ENCODE measurements around the gene UROC1.
"Not testable (repeated sequence)": the region's sequence is repeated elsewhere in the genome, so short reads cannot be mapped to it uniquely, and the experiment has no call there.

UROC1 gene

GRCh38 chr3:126546549-126547239 lies 29.1 kb upstream of the UROC1 start:
- DNase-seq (ENCODE audit: low read depth in 2 of 2) = no peak

- no peak for DNase-seq (ENCODE audit: low read depth in 2 of 2)
These were observed 28.4 kb upstream of the UROC1 start for GRCh38 chr3:126546013-126546412.

- no peak for DNase-seq (ENCODE audit: low read depth in 2 of 2)
These were observed 28.0 kb upstream of the UROC1 start for GRCh38 chr3:126545544-126545943.

- no peak for DNase-seq (ENCODE audit: low read depth in 2 of 2)
These were observed 27.2 kb upstream of the UROC1 start for GRCh38 chr3:126544596-126545281.

GRCh38 chr3:126543457-126544061 lies 26.0 kb upstream of the UROC1 start:
- no peak for DNase-seq (ENCODE audit: low read depth in 2 of 2)

GRCh38 chr3:126542340-126543241 lies 25.0 kb upstream of the UROC1 start:
- no peak for DNase-seq (ENCODE audit: low read depth in 2 of 2)

- DNase-seq (ENCODE audit: low read depth in 2 of 2) = no peak
These were observed 24.2 kb upstream of the UROC1 start for GRCh38 chr3:126541628-126542339.

- no peak for DNase-seq (ENCODE audit: low read depth in 2 of 2)
These were observed 23.5 kb upstream of the UROC1 start for GRCh38 chr3:126540951-126541627.

GRCh38 chr3:126540342-126540849 lies 22.8 kb upstream of the UROC1 start:
- no peak for DNase-seq (ENCODE audit: low read depth in 2 of 2)

- DNase-seq (ENCODE audit: low read depth in 2 of 2) = no peak
These were observed 22.1 kb upstream of the UROC1 start for GRCh38 chr3:126539558-126540250.

GRCh38 chr3:126538966-126539365 lies 21.4 kb upstream of the UROC1 start:
- DNase-seq (ENCODE audit: low read depth in 2 of 2) = no peak

- no peak for DNase-seq (ENCODE audit: low read depth in 2 of 2)
These were observed 20.7 kb upstream of the UROC1 start for GRCh38 chr3:126538316-126538715.

- DNase-seq (ENCODE audit: low read depth in 2 of 2) = no peak
These were observed 20.2 kb upstream of the UROC1 start for GRCh38 chr3:126537730-126538281.

GRCh38 chr3:126537116-126537729 lies 19.6 kb upstream of the UROC1 start:
- no peak for DNase-seq (ENCODE audit: low read depth in 2 of 2)

- DNase-seq (ENCODE audit: low read depth in 2 of 2) = no peak
These were observed 18.6 kb upstream of the UROC1 start for GRCh38 chr3:126536126-126536525.

GRCh38 chr3:126535636-126536035 lies 18.1 kb upstream of the UROC1 start:
- no peak for DNase-seq (ENCODE audit: low read depth in 2 of 2)

- DNase-seq (ENCODE audit: low read depth in 2 of 2) = not testable (repeated sequence)
These were observed 17.1 kb upstream of the UROC1 start for GRCh38 chr3:126534716-126535115.

GRCh38 chr3:126533506-126533905 lies 15.9 kb upstream of the UROC1 start:
- no peak for DNase-seq (ENCODE audit: low read depth in 2 of 2)

- no peak for DNase-seq (ENCODE audit: low read depth in 2 of 2)
These were observed 13.4 kb upstream of the UROC1 start for GRCh38 chr3:126531051-126531330.
